ENCODE results near the gene GADD45A.

The GADD45A gene

GRCh38 chr1:67644566-67644965, 40.4 kb upstream of the GADD45A start:
- TF ChIP-seq MAX (IDR thresholded peaks at IDR 0.05) (no peak), TAF1 (IDR thresholded peaks at IDR 0.05; ENCODE audit: low read depth) (no peak), TCF12 (IDR thresholded peaks at IDR 0.05; ENCODE audit: low read depth) (no peak), YY1 (IDR thresholded peaks at IDR 0.05; ENCODE audit: low read depth) (no peak), USF1 (IDR thresholded peaks at IDR 0.05) (no peak), FOXM1 (IDR thresholded peaks at IDR 0.05; ENCODE audit: borderline replicate concordance, low read depth) (no peak), REST (IDR thresholded peaks at IDR 0.05; ENCODE audit: low read depth) (no peak), EP300 (IDR thresholded peaks at IDR 0.05; ENCODE audit: borderline replicate concordance) (no peak), CREB1 (IDR thresholded peaks at IDR 0.05; ENCODE audit: low read depth) (no peak), EGR1 (IDR thresholded peaks at IDR 0.05) (no peak), TEAD4 (IDR thresholded peaks at IDR 0.05) (no peak), ZBTB7A (IDR thresholded peaks at IDR 0.05; ENCODE audit: low read depth) (no peak), CEBPB (IDR thresholded peaks at IDR 0.05) (no peak), RAD21 (IDR thresholded peaks at IDR 0.05; ENCODE audit: low read depth) (no peak), NFIC (IDR thresholded peaks at IDR 0.05) (no peak)

GRCh38 chr1:67645495-67646144, 39.4 kb upstream of the GADD45A start:
- no peak for TF ChIP-seq YY1 (IDR thresholded peaks at IDR 0.05; ENCODE audit: low read depth)
- TF ChIP-seq TAF1 (IDR thresholded peaks at IDR 0.05; ENCODE audit: low read depth): no peak
- TF ChIP-seq TEAD4 (IDR thresholded peaks at IDR 0.05): no peak
- TF ChIP-seq CREB1 (IDR thresholded peaks at IDR 0.05; ENCODE audit: low read depth): no peak
- no peak for TF ChIP-seq RAD21 (IDR thresholded peaks at IDR 0.05; ENCODE audit: low read depth)
- no peak for TF ChIP-seq REST (IDR thresholded peaks at IDR 0.05; ENCODE audit: low read depth)
- TF ChIP-seq EP300 (IDR thresholded peaks at IDR 0.05; ENCODE audit: borderline replicate concordance): no peak
- no peak for TF ChIP-seq MAX (IDR thresholded peaks at IDR 0.05)
- TF ChIP-seq ZBTB7A (IDR thresholded peaks at IDR 0.05; ENCODE audit: low read depth): no peak
- TF ChIP-seq TCF12 (IDR thresholded peaks at IDR 0.05; ENCODE audit: low read depth): no peak
- TF ChIP-seq EGR1 (IDR thresholded peaks at IDR 0.05): no peak

GRCh38 chr1:67646145-67647035, 38.6 kb upstream of the GADD45A start:
- TF ChIP-seq USF1 (IDR thresholded peaks at IDR 0.05) (no peak), TCF12 (IDR thresholded peaks at IDR 0.05; ENCODE audit: low read depth) (no peak), NFIC (IDR thresholded peaks at IDR 0.05) (no peak), REST (IDR thresholded peaks at IDR 0.05; ENCODE audit: low read depth) (no peak), YY1 (IDR thresholded peaks at IDR 0.05; ENCODE audit: low read depth) (no peak), RAD21 (IDR thresholded peaks at IDR 0.05; ENCODE audit: low read depth) (no peak), FOXM1 (IDR thresholded peaks at IDR 0.05; ENCODE audit: borderline replicate concordance, low read depth) (no peak), TEAD4 (IDR thresholded peaks at IDR 0.05) (no peak), CEBPB (IDR thresholded peaks at IDR 0.05) (no peak), MAX (IDR thresholded peaks at IDR 0.05) (no peak), ZBTB7A (IDR thresholded peaks at IDR 0.05; ENCODE audit: low read depth) (no peak), EGR1 (IDR thresholded peaks at IDR 0.05) (no peak), EP300 (IDR thresholded peaks at IDR 0.05; ENCODE audit: borderline replicate concordance) (no peak), TAF1 (IDR thresholded peaks at IDR 0.05; ENCODE audit: low read depth) (no peak), CREB1 (IDR thresholded peaks at IDR 0.05; ENCODE audit: low read depth) (no peak)

All from Ishikawa (cell line).